ENCODE results near the gene HAPLN3. TPM values are rescaled to one million over a fixed set of nuclear protein-coding genes. Genes with fewer than 3 reads are reported as not detected.

HAPLN3 gene
- total RNA-seq, 4 donors from 2014 or later: 1.7 to 5.2 (median 2.1) TPM

DNA sequence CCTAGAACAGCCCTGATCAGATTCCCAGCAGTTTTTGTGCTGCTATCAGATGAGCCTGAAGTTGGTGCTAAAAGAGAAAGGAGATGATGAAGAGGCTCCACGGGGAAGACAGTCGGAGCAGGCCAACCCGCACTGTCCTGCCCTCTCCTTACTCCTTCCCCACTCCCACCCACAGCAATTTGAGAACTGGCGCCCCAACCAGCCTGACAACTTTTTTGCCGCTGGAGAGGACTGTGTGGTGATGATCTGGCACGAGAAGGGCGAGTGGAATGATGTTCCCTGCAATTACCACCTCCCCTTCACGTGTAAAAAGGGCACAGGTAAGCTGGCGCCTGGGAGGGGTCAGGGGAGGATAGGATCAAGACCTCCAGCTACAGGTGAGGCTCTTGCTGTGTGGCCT, 22.6 kb downstream of the HAPLN3 start:
- TF ChIP-seq POLR2A (IDR thresholded peaks at IDR 0.05): no peak
- TF ChIP-seq, protein P1, sequence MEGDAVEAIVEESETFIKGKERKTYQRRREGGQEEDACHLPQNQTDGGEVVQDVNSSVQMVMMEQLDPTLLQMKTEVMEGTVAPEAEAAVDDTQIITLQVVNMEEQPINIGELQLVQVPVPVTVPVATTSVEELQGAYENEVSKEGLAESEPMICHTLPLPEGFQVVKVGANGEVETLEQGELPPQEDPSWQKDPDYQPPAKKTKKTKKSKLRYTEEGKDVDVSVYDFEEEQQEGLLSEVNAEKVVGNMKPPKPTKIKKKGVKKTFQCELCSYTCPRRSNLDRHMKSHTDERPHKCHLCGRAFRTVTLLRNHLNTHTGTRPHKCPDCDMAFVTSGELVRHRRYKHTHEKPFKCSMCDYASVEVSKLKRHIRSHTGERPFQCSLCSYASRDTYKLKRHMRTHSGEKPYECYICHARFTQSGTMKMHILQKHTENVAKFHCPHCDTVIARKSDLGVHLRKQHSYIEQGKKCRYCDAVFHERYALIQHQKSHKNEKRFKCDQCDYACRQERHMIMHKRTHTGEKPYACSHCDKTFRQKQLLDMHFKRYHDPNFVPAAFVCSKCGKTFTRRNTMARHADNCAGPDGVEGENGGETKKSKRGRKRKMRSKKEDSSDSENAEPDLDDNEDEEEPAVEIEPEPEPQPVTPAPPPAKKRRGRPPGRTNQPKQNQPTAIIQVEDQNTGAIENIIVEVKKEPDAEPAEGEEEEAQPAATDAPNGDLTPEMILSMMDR (IDR thresholded peaks at IDR 0.05 in 4 of 5, conservative IDR thresholded peaks at IDR 0.05 in 1 of 5): no peak
- no peak overlapping the region for H3K4me3 ChIP-seq
- ATAC-seq: no peak
- intact Hi-C loops (cut with DNase I; ENCODE audit: low total_unique reads) (no loop called here), in situ Hi-C loops (cut with MboI; ENCODE audit: low sequenced_read_pairs in 4 of 4) (no loop called here)
- no peak overlapping the region for H3K27ac ChIP-seq
- no peak for DNase-seq
- no peaks in the 10 kb centered on the region for H3K4me1 ChIP-seq
- H3K9me3 ChIP-seq: no peaks in the 10 kb centered on the region
- H3K36me3 ChIP-seq: peaks cover 0 to 2% of the 10 kb centered on the region in 2 donors
- no peaks in the 10 kb centered on the region for H3K27me3 ChIP-seq

DNA sequence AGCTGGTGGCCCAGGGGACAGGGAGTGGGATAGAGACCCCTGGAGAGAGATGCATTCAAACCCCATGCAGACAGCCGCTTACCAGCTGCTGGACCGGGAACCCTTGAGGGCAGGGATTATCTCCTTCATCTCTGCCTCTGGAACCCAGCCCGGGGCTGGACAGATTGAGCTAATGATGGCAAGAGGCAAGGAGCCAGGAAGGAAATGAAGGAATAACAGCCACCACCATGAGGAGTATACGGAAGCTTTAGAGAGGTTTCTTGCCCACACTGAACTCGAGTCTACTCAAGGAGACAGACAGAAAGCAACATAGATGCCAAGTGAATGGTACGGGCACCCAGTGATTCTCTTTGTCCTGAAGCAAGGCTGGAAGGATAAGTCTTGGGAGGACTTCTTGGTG, 23.2 kb downstream of the HAPLN3 start:
- Histone ChIP-seq H3K36me3 (no peaks in the 10 kb centered on the region), H3K4me3 (no peak overlapping the region), H3K9me3 (no peaks in the 10 kb centered on the region), H3K4me1 (no peaks in the 10 kb centered on the region), H3K27me3 (no peaks in the 10 kb centered on the region), H3K27ac (no peak overlapping the region)
- DNase-seq (no peak), ATAC-seq (no peak)
- in situ Hi-C loops (cut with MboI; ENCODE audit: low sequenced_read_pairs in 4 of 4) (no loop called here), intact Hi-C loops (cut with DNase I; ENCODE audit: low total_unique reads) (no loop called here)
- no peak for TF ChIP-seq POLR2A (IDR thresholded peaks at IDR 0.05)
- TF ChIP-seq, protein P1 (IDR thresholded peaks at IDR 0.05 in 4 of 5, conservative IDR thresholded peaks at IDR 0.05 in 1 of 5): no peak

DNA sequence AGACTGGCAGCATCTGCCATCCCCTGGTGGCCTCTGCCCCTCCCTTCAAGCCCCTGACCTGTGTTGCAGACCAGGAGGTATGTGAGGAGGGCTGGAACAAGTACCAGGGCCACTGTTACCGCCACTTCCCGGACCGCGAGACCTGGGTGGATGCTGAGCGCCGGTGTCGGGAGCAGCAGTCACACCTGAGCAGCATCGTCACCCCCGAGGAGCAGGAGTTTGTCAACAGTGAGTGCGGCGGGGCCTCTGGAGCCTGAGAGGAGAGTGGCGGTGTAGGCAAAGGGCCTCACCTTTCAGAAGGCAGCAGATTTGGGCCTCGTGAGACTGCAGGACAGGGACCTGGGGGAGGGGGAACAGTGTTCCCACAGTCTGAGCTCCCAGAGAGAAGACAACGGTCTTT, 24.0 kb downstream of the HAPLN3 start:
- intact Hi-C loops (cut with DNase I; ENCODE audit: low total_unique reads): no loop called here
- in situ Hi-C loops (cut with MboI; ENCODE audit: low sequenced_read_pairs in 4 of 4): no loop called here
- DNase-seq (no peak), ATAC-seq (no peak)
- TF ChIP-seq, protein P1 (IDR thresholded peaks at IDR 0.05 in 4 of 5, conservative IDR thresholded peaks at IDR 0.05 in 1 of 5): no peak
- no peak for TF ChIP-seq POLR2A (IDR thresholded peaks at IDR 0.05)
- H3K9me3 ChIP-seq: no peaks in the 10 kb centered on the region
- H3K27me3 ChIP-seq: no peaks in the 10 kb centered on the region
- H3K4me3 ChIP-seq: no peak overlapping the region
- H3K4me1 ChIP-seq: no peaks in the 10 kb centered on the region
- H3K36me3 ChIP-seq: no peaks in the 10 kb centered on the region
- H3K27ac ChIP-seq: no peak overlapping the region

DNA sequence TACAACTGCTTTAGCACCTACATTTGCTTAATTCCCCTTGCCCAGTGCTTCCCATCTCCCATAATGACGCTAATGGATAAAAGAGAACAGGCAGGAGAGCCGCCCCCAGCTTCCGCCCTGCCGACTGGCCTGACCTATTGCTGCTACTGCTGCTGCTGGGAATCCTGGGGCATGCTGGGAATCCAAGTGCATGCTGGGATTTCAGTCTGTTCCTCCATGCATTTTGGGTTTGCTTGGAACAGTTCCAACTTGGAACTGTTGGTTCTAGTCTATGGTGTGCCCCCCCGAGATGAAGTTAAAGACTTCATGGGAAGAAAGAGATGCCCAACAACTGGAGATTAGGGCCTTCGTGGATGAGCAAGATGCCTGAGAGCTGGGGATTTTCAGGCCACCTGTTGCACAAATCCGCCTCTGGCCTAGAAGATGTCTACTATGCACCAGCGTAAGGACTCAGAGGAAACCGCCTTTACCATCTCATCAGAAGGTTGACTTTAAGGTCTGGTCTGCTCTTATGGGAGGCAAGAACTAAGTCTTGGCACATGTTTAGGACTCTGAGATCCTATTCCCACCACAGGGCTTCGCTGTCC, 29.0 kb downstream of the HAPLN3 start:
- H3K27me3 ChIP-seq: no peaks in the 10 kb centered on the region
- TF ChIP-seq POLR2A (IDR thresholded peaks at IDR 0.05): no peak
- TF ChIP-seq, protein P1 (IDR thresholded peaks at IDR 0.05 in 4 of 5, conservative IDR thresholded peaks at IDR 0.05 in 1 of 5): no peak
- in situ Hi-C loops (cut with MboI; ENCODE audit: low sequenced_read_pairs in 4 of 4) (no loop called here), intact Hi-C loops (cut with DNase I; ENCODE audit: low total_unique reads) (no loop called here)
- H3K9me3 ChIP-seq: no peaks in the 10 kb centered on the region
- H3K4me1 ChIP-seq: no peaks in the 10 kb centered on the region
- no peak overlapping the region for H3K4me3 ChIP-seq
- H3K36me3 ChIP-seq: no peaks in the 10 kb centered on the region
- DNase-seq: no peak
- H3K27ac ChIP-seq: no peak overlapping the region
- no peak for ATAC-seq
